ENCODE measurements around the gene COPE.

Gene COPE

GRCh38 chr19:18886972-18887371 is 32.2 kb downstream of the COPE start:
- FAIRE-seq (no peak), DNase-seq (ENCODE audit: insufficient read length, low spot score) (no peak)
- no peak for TF ChIP-seq CTCF (IDR thresholded peaks at IDR 0.05; ENCODE audit: insufficient read depth, missing control alignments)

- FAIRE-seq (no peak), DNase-seq (ENCODE audit: insufficient read length, low spot score) (no peak)
- no peak for TF ChIP-seq CTCF (IDR thresholded peaks at IDR 0.05; ENCODE audit: insufficient read depth, missing control alignments)
Observed at GRCh38 chr19:18883526-18884304, 35.5 kb downstream of the COPE start.

GRCh38 chr19:18881491-18881890 is 37.7 kb downstream of the COPE start:
- no peak for TF ChIP-seq CTCF (IDR thresholded peaks at IDR 0.05; ENCODE audit: insufficient read depth, missing control alignments)
- FAIRE-seq, result no peak

GRCh38 chr19:18879579-18880373 is 39.4 kb downstream of the COPE start:
- FAIRE-seq (no peak), DNase-seq (ENCODE audit: insufficient read length, low spot score) (no peak)
- TF ChIP-seq CTCF (IDR thresholded peaks at IDR 0.05; ENCODE audit: insufficient read depth, missing control alignments), result no peak

More at GRCh38 chr19:18881491-18881890, 37.7 kb downstream of the COPE start:
- no peak for DNase-seq (ENCODE audit: insufficient read length, low spot score)

GRCh38 chr19:18878858-18879578 is 40.2 kb downstream of the COPE start:
- no peak for FAIRE-seq
- no peak for TF ChIP-seq CTCF (IDR thresholded peaks at IDR 0.05; ENCODE audit: insufficient read depth, missing control alignments)
- DNase-seq (ENCODE audit: insufficient read length, low spot score), result no peak

GRCh38 chr19:18878058-18878797 is 41.0 kb downstream of the COPE start:
- FAIRE-seq (no peak), DNase-seq (ENCODE audit: insufficient read length, low spot score) (no peak)
- no peak for TF ChIP-seq CTCF (IDR thresholded peaks at IDR 0.05; ENCODE audit: insufficient read depth, missing control alignments)
